HG02870 (cell line): ENCODE measurements around the gene AFF3.

Experiments used
- ATAC-seq: cut with Tn5 transposase; IDR thresholded peaks from one replicate; pipeline ENCODE4 v1.9.1; 2021; ENCODE audit warnings: mild to moderate bottlenecking, moderate library complexity; ENCODE audit not compliant: unreplicated experiment

AFF3 gene

GRCh38 chr2:99841749-99842148 is 300.6 kb downstream of the AFF3 start:
- ATAC-seq = no peak

- ATAC-seq = no peak
Observed at GRCh38 chr2:99840831-99841230, 301.6 kb downstream of the AFF3 start.

- no peak for ATAC-seq
Observed at GRCh38 chr2:99836690-99837605, 305.4 kb downstream of the AFF3 start.

- no peak for ATAC-seq
Observed at GRCh38 chr2:99834426-99834825, 308.0 kb downstream of the AFF3 start.

GRCh38 chr2:99833586-99834201 is 308.7 kb downstream of the AFF3 start:
- ATAC-seq = no peak

DNA sequence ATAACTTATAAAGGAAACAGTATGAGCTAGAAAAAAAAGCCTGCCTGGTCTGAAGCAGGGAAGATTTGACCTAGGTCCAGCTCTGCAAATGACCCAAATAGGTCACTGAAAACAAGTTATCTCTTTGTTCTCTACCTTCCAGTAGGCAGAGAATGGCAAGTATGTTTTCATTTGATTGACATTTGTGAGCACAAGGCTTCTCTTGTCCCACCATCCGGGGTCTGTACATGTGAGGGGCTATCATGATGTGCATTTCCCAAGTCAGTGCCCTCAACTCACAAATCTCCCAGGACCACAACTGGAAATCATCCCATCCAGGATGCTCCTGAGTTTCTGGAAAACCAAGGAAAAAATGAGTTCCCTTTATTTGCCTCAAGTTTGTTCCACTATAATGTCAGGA is 309.5 kb downstream of the AFF3 start:
- no peak for ATAC-seq

- ATAC-seq = no peak
Observed at GRCh38 chr2:99831772-99832171, 310.6 kb downstream of the AFF3 start.

GRCh38 chr2:99827296-99827999 is 314.9 kb downstream of the AFF3 start:
- ATAC-seq = no peak

DNA sequence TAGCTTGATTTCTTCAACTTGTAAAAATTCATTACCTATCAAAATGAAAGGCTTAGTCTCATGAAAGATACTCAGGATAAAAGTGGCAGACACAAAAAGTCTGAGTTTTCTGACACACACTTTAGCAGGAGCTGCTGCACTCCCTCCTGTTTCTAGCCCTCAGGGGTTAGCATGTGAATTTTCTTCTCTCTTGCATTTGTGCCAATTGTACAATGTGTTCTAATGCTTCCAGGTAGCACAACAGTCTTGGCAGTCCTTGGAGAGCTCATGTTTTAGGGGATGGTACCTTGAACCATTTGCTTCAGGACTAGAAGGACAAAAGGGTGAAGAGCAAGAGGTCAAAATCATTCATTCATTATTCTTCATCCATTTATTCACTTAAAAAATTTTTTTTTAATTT is 316.8 kb downstream of the AFF3 start:
- ATAC-seq = no peak

- no peak for ATAC-seq
Observed at GRCh38 chr2:99824758-99825157, 317.6 kb downstream of the AFF3 start.

- no peak for ATAC-seq
Observed at GRCh38 chr2:99822474-99823207, 319.7 kb downstream of the AFF3 start.

GRCh38 chr2:99821984-99822383 is 320.4 kb downstream of the AFF3 start:
- ATAC-seq = no peak

DNA sequence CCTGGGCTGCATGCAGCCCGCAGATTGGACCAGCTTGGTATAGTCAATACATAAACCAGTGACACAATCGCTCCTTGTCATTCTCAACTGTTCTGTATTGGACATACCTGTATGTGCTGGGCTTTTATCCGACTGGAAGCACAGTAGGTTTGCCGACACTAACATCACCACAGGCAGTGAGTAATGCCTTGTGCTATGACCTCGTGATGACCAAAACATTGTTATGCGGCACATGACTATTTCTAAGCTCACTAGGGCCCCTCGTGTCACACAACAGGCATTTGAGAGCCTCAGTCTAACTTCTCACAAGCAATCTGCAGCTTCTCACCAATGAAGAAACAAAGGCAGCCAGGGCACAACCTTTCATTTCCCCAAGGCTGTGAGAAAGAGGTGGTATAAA is 320.8 kb downstream of the AFF3 start:
- ATAC-seq = no peak

DNA sequence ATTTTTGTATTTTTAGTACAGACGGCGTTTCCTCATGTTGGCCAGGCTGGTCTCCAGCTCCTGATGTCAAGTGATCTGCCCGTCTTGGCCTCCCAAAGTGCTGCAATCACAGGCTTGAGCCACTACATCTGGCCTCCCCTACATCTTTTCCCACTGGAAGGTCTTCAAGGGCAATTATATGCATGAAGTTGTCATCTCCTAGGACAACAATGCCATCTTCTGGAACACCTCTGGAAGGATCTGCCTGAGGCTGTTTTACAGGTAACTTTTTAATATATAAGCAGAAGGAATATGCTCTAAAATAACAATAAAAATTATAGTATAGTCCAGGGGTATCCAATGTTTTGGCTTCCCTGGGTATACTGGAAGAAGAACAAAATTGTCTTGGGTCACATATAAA is 321.4 kb downstream of the AFF3 start:
- ATAC-seq = no peak

DNA sequence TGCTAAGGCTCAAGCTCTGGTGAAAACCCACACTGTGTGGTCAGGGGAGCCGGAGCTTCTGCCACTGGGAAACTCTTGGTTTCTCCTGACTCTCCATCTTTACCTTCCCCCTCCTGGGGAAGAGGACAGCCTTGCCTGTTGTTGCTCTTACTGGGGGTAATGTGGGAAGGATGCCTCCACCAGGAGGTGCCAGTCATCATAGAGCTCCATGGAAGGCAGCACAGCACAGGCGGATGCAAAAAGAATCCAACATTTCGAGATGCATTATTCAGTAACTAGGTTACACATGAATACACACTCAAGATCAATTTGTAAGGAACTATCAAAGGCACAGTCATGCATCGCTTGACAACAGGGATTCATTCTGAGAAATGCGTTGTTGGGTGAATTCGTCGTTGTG is 322.6 kb downstream of the AFF3 start:
- no peak for ATAC-seq

GRCh38 chr2:99818842-99819241 is 323.5 kb downstream of the AFF3 start:
- no peak for ATAC-seq

- ATAC-seq = no peak
Observed at GRCh38 chr2:99816908-99817307, 325.5 kb downstream of the AFF3 start.

GRCh38 chr2:99812426-99812825 is 330.0 kb downstream of the AFF3 start:
- no peak for ATAC-seq

DNA sequence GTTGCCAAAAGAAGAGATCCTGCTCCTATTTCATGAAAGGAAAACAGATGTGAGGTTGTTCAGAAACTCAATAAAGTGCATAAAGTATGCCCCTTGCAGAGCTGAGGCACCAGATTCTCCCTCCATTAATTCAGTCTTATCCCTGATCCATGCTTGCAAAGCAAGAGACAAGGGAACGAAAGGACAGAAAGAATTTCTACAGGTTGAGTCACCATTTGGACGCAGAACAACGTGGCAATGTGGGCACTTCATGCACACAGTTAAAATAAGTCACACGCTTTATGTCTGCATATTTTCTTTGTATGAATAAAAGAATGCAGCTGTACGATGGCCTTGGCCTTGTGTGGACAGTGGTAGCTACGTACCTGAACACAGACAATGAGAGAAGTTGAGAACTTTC is 330.8 kb downstream of the AFF3 start:
- no peak for ATAC-seq

- no peak for ATAC-seq
Observed at GRCh38 chr2:99810225-99810624, 332.2 kb downstream of the AFF3 start.

DNA sequence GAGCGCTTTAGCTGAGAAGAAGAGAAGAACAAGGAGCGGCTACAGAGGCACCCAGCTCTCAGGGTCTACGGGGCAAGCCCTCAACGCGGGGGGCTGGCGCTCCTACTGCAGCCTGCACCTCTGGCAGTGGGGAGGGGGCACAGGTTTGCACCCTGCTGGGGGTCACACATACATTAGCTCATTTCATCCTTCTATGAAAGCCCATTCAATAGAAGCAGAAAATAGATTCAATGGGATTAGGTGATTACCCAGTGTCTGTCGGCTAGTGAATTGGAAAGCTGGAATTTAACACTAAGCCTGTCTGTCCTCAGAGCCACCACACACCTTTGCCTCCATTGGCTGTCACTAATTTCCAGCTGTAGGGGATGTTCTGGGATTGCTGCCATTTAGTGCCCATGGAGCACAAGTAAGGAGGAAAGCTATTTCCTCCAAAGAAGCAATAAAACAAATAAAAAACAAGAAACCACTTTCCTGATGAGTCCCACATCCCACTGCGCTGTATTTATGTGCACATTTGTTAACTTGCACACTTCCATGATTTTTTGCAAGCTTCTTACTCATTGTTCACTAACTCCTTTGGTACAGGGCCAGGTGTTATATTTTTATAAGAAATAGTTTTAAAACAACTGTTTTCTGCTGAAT is 333.0 kb downstream of the AFF3 start:
- ATAC-seq = no peak
